ENCODE data around the gene TOX2.
A peak's percentile ranks its signal among the peaks of the same experiment; 100 is the strongest.

The TOX2 gene

GRCh38 chr20:44019638-44020335 lies 105.1 kb downstream of the TOX2 start:
- DNase-seq (ENCODE audit: low read depth): peak; percentile 17

GRCh38 chr20:44020406-44021148 lies 105.9 kb downstream of the TOX2 start:
- DNase-seq (ENCODE audit: low read depth): no peak

GRCh38 chr20:44021186-44021585 lies 106.5 kb downstream of the TOX2 start:
- DNase-seq (ENCODE audit: low read depth): no peak

GRCh38 chr20:44021900-44022299 lies 107.2 kb downstream of the TOX2 start:
- DNase-seq (ENCODE audit: low read depth): no peak

GRCh38 chr20:44022464-44022863 lies 107.8 kb downstream of the TOX2 start:
- no peak for DNase-seq (ENCODE audit: low read depth)

- no peak for DNase-seq (ENCODE audit: low read depth)
Measured at GRCh38 chr20:44023515-44024371, 109.1 kb downstream of the TOX2 start.

GRCh38 chr20:44024820-44025580 lies 110.3 kb downstream of the TOX2 start:
- no peak for DNase-seq (ENCODE audit: low read depth)

GRCh38 chr20:44025756-44026155 lies 111.1 kb downstream of the TOX2 start:
- DNase-seq (ENCODE audit: low read depth): no peak

- DNase-seq (ENCODE audit: low read depth): no peak
Measured at GRCh38 chr20:44026647-44027342, 112.1 kb downstream of the TOX2 start.

- DNase-seq (ENCODE audit: low read depth): no peak
Measured at GRCh38 chr20:44027343-44028002, 112.8 kb downstream of the TOX2 start.

- no peak for DNase-seq (ENCODE audit: low read depth)
Measured at GRCh38 chr20:44028003-44028730, 113.5 kb downstream of the TOX2 start.

GRCh38 chr20:44028868-44029847 lies 114.5 kb downstream of the TOX2 start:
- no peak for DNase-seq (ENCODE audit: low read depth)

GRCh38 chr20:44029848-44030230 lies 115.2 kb downstream of the TOX2 start:
- DNase-seq (ENCODE audit: low read depth): no peak

- DNase-seq (ENCODE audit: low read depth): no peak
Measured at GRCh38 chr20:44030394-44030793, 115.7 kb downstream of the TOX2 start.

- DNase-seq (ENCODE audit: low read depth): no peak
Measured at GRCh38 chr20:44031001-44031574, 116.4 kb downstream of the TOX2 start.

GRCh38 chr20:44031781-44032582 lies 117.3 kb downstream of the TOX2 start:
- DNase-seq (ENCODE audit: low read depth): no peak

- no peak for DNase-seq (ENCODE audit: low read depth)
Measured at GRCh38 chr20:44032583-44033331, 118.1 kb downstream of the TOX2 start.
